OCI-LY3 (cell line): ENCODE measurements around the gene NPC2.

ENCODE experiments used
- CTCF ChIP-seq: fragments of 200-600, 300-600 bp; sonication (generic); IDR thresholded peaks from 2 replicates; pipeline ENCODE4 v1.5.1; 2014; ENCODE audit warnings: antibody characterized with exemption, low read length, low read depth
- EZH2phosphoT487 ChIP-seq: fragments of 200-600 bp; shearing (Covaris generic); IDR thresholded peaks from 2 replicates; pipeline ENCODE4 v1.6.1; 2018; ENCODE audit warnings: antibody characterized with exemption, mixed run types, low read depth

- no peak for TF ChIP-seq CTCF
- TF ChIP-seq EZH2phosphoT487 = no peak
These were observed 13.3 kb upstream of the NPC2 start for GRCh38 chr14:74506411-74506851.
